Measurements from ENCODE around the gene MAPK7.

The MAPK7 gene

GRCh38 chr17:19368229-19368628 lies 10.1 kb upstream of the MAPK7 start:
- no peak overlapping the region for H3K4me3 ChIP-seq (ENCODE audit: control insufficient read depth, low read depth, low read length)
- no peak for DNase-seq (ENCODE audit: low read depth)
- TF ChIP-seq, protein P1, sequence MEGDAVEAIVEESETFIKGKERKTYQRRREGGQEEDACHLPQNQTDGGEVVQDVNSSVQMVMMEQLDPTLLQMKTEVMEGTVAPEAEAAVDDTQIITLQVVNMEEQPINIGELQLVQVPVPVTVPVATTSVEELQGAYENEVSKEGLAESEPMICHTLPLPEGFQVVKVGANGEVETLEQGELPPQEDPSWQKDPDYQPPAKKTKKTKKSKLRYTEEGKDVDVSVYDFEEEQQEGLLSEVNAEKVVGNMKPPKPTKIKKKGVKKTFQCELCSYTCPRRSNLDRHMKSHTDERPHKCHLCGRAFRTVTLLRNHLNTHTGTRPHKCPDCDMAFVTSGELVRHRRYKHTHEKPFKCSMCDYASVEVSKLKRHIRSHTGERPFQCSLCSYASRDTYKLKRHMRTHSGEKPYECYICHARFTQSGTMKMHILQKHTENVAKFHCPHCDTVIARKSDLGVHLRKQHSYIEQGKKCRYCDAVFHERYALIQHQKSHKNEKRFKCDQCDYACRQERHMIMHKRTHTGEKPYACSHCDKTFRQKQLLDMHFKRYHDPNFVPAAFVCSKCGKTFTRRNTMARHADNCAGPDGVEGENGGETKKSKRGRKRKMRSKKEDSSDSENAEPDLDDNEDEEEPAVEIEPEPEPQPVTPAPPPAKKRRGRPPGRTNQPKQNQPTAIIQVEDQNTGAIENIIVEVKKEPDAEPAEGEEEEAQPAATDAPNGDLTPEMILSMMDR (IDR thresholded peaks at IDR 0.05; ENCODE audit: control insufficient read depth, insufficient read depth, low read depth, low read length, missing control alignments) = no peak

DNA sequence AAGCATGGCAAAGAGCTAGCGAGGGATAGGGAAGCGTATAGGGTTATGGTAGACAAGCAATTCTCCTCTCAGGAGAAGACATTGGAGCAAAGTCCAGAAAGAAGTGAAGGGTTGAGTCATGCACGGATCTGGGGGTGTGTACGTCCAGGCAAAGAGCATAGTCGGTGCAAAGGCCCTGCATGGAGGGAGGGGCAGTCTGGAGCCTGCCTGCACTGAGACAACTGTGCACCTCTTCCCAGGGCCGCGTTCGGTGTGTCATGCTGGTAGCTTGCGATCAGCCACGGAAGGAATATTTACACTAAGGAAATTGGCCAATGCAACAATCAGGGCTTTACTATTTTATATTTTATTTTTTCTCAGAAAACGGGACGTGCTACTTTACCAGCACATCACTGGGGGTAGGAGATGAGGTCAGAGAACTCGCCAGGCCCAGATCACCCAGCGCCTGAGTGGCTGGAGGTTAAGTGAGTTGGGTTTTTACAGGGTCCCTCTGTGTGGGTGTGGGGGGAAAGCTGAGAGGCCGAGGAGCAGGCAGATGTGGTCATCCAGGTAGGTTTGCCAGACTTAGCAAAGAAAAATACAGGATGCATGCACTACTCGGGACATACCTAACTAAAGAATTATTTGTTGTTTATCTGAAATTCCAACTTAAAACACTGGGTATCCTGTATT lies 9.1 kb upstream of the MAPK7 start:
- H3K4me3 ChIP-seq (ENCODE audit: control insufficient read depth, low read depth, low read length) = no peak overlapping the region
- no peak for DNase-seq (ENCODE audit: low read depth)

DNA sequence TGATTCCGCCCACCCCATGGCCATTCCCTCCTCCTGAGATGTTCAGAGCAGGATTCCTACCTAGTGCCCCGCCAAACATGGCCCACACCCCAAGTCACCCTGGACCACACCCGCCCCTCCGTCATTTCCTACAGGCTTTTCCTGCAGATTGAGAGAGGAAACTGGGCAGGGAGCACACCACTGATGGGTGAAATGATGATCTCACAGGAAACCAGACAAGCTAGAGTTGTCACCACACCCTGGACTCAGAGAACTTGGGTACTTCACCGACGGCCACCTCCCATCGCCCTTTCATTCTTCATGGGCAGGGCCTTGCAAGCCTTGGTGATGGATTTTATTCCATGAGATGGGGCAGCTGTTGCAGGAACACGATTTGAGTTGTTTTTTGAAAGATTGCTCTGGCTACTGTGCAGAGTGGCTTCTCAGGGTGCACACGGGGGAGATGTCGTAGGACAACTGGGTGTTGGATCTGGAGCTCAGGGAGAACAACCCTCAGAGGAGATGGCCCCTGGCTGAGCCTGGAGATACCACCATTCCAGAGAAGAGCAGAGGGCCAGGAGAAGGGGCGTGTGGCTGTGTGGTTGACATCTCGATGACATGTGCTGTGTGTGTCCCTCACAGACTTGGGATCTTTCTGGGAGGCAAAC lies 8.3 kb upstream of the MAPK7 start:
- TF ChIP-seq, protein P1 (IDR thresholded peaks at IDR 0.05; ENCODE audit: control insufficient read depth, insufficient read depth, low read depth, low read length, missing control alignments) = no peak
- DNase-seq (ENCODE audit: low read depth) = no peak
- H3K4me3 ChIP-seq (ENCODE audit: control insufficient read depth, low read depth, low read length) = no peak overlapping the region

More for the DNA sequence above, 9.1 kb upstream of the MAPK7 start:
- TF ChIP-seq, protein P1 (IDR thresholded peaks at IDR 0.05; ENCODE audit: control insufficient read depth, insufficient read depth, low read depth, low read length, missing control alignments) = no peak

DNA sequence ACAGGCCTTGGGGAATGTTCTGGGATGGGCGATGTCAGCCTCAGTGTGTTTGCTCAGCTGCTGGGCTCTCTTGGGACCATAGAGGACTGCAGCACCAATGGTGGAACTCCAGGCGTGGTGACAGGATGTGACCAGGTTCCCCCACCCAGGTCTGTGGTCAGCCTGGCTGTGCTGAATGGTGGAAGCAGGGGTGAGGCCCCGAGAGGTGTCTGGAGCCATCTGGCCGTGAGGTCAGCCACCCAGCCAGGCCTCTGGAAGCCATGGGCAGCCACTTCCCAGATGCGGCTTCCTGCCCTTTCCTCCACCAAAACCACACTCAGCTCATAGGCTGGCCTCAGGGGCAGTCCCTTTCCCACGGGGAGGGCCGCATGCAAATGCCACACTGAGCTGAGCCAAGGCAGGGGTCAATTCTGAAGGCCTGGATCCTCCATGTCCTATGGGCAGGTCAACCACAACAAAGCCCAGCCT lies 7.8 kb upstream of the MAPK7 start:
- TF ChIP-seq, protein P1 (IDR thresholded peaks at IDR 0.05; ENCODE audit: control insufficient read depth, insufficient read depth, low read depth, low read length, missing control alignments) = no peak
- DNase-seq (ENCODE audit: low read depth) = no peak
- no peak overlapping the region for H3K4me3 ChIP-seq (ENCODE audit: control insufficient read depth, low read depth, low read length)

GRCh38 chr17:19371259-19372010 lies 6.9 kb upstream of the MAPK7 start:
- TF ChIP-seq, protein P1 (IDR thresholded peaks at IDR 0.05; ENCODE audit: control insufficient read depth, insufficient read depth, low read depth, low read length, missing control alignments) = no peak
- no peak for DNase-seq (ENCODE audit: low read depth)
- no peak overlapping the region for H3K4me3 ChIP-seq (ENCODE audit: control insufficient read depth, low read depth, low read length)

DNA sequence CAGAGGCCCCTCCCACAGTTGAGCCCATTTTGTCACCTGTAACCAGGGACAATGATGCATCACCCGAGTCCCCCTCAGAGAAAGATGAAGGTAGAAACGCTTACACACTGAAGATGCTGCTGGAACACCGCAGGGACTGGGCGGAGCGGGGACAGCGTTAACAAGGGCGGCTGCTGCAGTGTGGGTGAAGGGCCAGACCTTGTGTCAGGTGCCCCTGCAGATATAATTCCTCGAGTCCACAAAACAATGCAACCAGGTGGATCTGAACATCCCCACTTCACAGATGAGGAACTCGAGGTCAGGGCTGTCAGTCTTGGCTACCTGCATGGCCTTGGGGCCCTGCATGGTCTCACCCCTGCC lies 6.3 kb upstream of the MAPK7 start:
- TF ChIP-seq, protein P1 (IDR thresholded peaks at IDR 0.05; ENCODE audit: control insufficient read depth, insufficient read depth, low read depth, low read length, missing control alignments) = no peak
- DNase-seq (ENCODE audit: low read depth) = no peak

More for the DNA sequence above, 6.3 kb upstream of the MAPK7 start:
- H3K4me3 ChIP-seq (ENCODE audit: control insufficient read depth, low read depth, low read length) = no peak overlapping the region

Measured in AG09309 (cell line).